Lung (tissue), 12 donors: ENCODE results near the gene CSTPP1. TPM values are rescaled to one million over a fixed set of nuclear protein-coding genes. Genes with fewer than 3 reads are reported as not detected.

Experiments
- ATAC-seq: fragments of 200-7000 bp; cut with Tn5 transposase; one replicate; pipeline ENCODE4 v1.9.1; 2020; ENCODE audit warnings: moderate number of reproducible peaks; ENCODE audit not compliant: insufficient read depth, low FRiP score
- DNase-seq, 3 donors: peaks; one replicate each; pipeline ENCODE4 v3.0.0-alpha.2; 2013 to 2017
- H3K27ac ChIP-seq, 2 donors: one replicate each; pipeline ENCODE4 v1.5.1; 2013; ENCODE audit warnings: mild to moderate bottlenecking in 2 of 2, moderate library complexity in 2 of 2, control low read depth in 1 of 2, inconsistent platforms in 1 of 2, low read depth in 1 of 2, low read length in 1 of 2
- H3K27me3 ChIP-seq, 3 donors: one replicate each; pipeline ENCODE4 v1.5.1; 2013; ENCODE audit warnings: low read length in 2 of 3; ENCODE audit not compliant: control insufficient read depth in 3 of 3, insufficient read depth in 3 of 3
- H3K36me3 ChIP-seq, 4 donors: one replicate each; pipeline ENCODE4 v1.5.1; 2013; ENCODE audit warnings: low read length in 4 of 4, mild to moderate bottlenecking in 1 of 4, moderate library complexity in 1 of 4; ENCODE audit not compliant: control insufficient read depth in 4 of 4, insufficient read depth in 4 of 4
- H3K4me1 ChIP-seq, 5 donors: one replicate each; pipeline ENCODE4 v1.5.1; 2013; ENCODE audit warnings: low read length in 5 of 5, mild to moderate bottlenecking in 2 of 5, moderate library complexity in 1 of 5; ENCODE audit not compliant: control insufficient read depth in 5 of 5, insufficient read depth in 5 of 5
- H3K4me3 ChIP-seq: one replicate; pipeline ENCODE4 v1.5.1; 2013; ENCODE audit warnings: mild to moderate bottlenecking, control low read depth, moderate library complexity
- H3K9ac ChIP-seq, 2 donors: one replicate each; pipeline ENCODE4 v1.5.1; 2013; ENCODE audit warnings: low read length in 2 of 2, control low read depth in 1 of 2; ENCODE audit not compliant: insufficient read depth in 1 of 2
- H3K9me3 ChIP-seq, 4 donors: one replicate each; pipeline ENCODE4 v1.5.1; 2013; ENCODE audit warnings: low read length in 3 of 4, mild to moderate bottlenecking in 1 of 4, moderate library complexity in 1 of 4; ENCODE audit not compliant: control insufficient read depth in 4 of 4, insufficient read depth in 3 of 4
- CTCF ChIP-seq: IDR thresholded peaks from 2 replicates; pipeline ENCODE4 v1.5.1; 2012; ENCODE audit warnings: mild to moderate bottlenecking; ENCODE audit errors: control extremely low read depth, extremely low read depth
- WGBS, 2 donors: extraction: QIAGEN DNeasy Blood & Tissue Kit; methylation state at CpG; one replicate each; pipeline ENCODE4 v1.1.7; 2013; 5-methylcytosine and 5-hydroxymethylcytosine counted together
- polyA plus RNA-seq, 2 donors: library from polyadenylated mRNA; stranded (reverse); fragments of 200-250 nt; gene quantifications; one replicate each; pipeline ENCODE4 v1.2.1, GENCODE V29; 2013
- total RNA-seq, 2 donors: library from RNA; depleted of rRNA in 1 of 2; stranded (reverse); fragments of >200 nt in 1 of 2; gene quantifications; one replicate each; pipeline ENCODE4 v1.2.1, GENCODE V29; 2014 to 2021
- donor health status: control.
- donor health status: control.
- donor health status: Bipolar disorder and iron deficiency.
- donor health status: healthy.
- donor health status: DM: yes; HTN: yes; CAD: no.

The CSTPP1 gene
- total and polyA plus RNA-seq, 4 donors, result 26.0 to 45.8 (median 34.4) TPM

GRCh38 chr11:47003180-47003877, 66.8 kb downstream of the CSTPP1 start:
- Histone ChIP-seq H3K9me3 (no peaks in the 10 kb centered on the region), H3K27ac (no peak overlapping the region), H3K4me3 (no peak overlapping the region), H3K27me3 (no peaks in the 10 kb centered on the region), H3K9ac (no peak overlapping the region), H3K4me1 (peaks cover 0 to 36% (median 18%) of the 10 kb centered on the region in 5 donors), H3K36me3 (no peaks in the 10 kb centered on the region)
- DNase-seq (peak in 2 of 3 donors; percentile 39 to 42), ATAC-seq (no peak)
- 29 to 53% methylated on average over 3 of the region's 3 CpGs for WGBS, 2 donors
- no peak for TF ChIP-seq CTCF

- H3K4me1 ChIP-seq, result peaks cover 0 to 36% (median 18%) of the 10 kb centered on the region in 5 donors
- peak overlapping the region in 1 of 2 donors; percentile 26 for H3K27ac ChIP-seq
- H3K4me3 ChIP-seq, result no peak overlapping the region
- H3K36me3 ChIP-seq, result no peaks in the 10 kb centered on the region
- ATAC-seq (peak; percentile 81), DNase-seq (peak; percentile 86 to 96 (median 94))
- no peak for TF ChIP-seq CTCF
- H3K9ac ChIP-seq, result peak overlapping the region in 1 of 2 donors; percentile 34
- no peaks in the 10 kb centered on the region for H3K27me3 ChIP-seq
- H3K9me3 ChIP-seq, result no peaks in the 10 kb centered on the region
Measured at GRCh38 chr11:47004595-47005033, 68.1 kb downstream of the CSTPP1 start.

GRCh38 chr11:47005441-47005840, 68.9 kb downstream of the CSTPP1 start:
- no peaks in the 10 kb centered on the region for H3K9me3 ChIP-seq
- H3K27me3 ChIP-seq, result no peaks in the 10 kb centered on the region
- H3K4me1 ChIP-seq, result peaks cover 0 to 36% (median 21%) of the 10 kb centered on the region in 5 donors
- no peaks in the 10 kb centered on the region for H3K36me3 ChIP-seq
- DNase-seq, result no peak
- no peak for TF ChIP-seq CTCF
- no peak overlapping the region for H3K4me3 ChIP-seq
- H3K27ac ChIP-seq, result no peak overlapping the region
- ATAC-seq, result no peak
- no peak overlapping the region for H3K9ac ChIP-seq
